Gastrocnemius medialis (tissue), 4 donors: ENCODE measurements around the gene MRPL50. TPM values are rescaled to one million over a fixed set of nuclear protein-coding genes. Genes with fewer than 3 reads are reported as not detected.

Experiments
- ATAC-seq, 2 donors: fragments of 150-250 bp; one replicate each; pipeline ENCODE4 v1.9.1; 2016
- DNase-seq, 2 donors: peaks; one replicate each; pipeline ENCODE4 v3.0.0-alpha.2; 2019
- H3K27ac ChIP-seq, 4 donors: fragments of 200-600 bp; sonication (generic); 1 replicate in 1 of 4; 2 replicates in 3 of 4; pipeline ENCODE4 v1.5.1; 2016 to 2018; ENCODE audit warnings: mild to moderate bottlenecking in 2 of 4, moderate library complexity in 1 of 4
- H3K27me3 ChIP-seq, 3 donors: fragments of 200-600 bp; sonication (generic) in 2 of 3; 1 replicate in 1 of 3; 2 replicates in 2 of 3; pipeline versions ENCODE4 v1.5.1 to v1.6.0; 2016 to 2019; ENCODE audit warnings: mild to moderate bottlenecking in 1 of 3, moderate library complexity in 1 of 3
- H3K36me3 ChIP-seq, 2 donors: fragments of 200-600 bp; sonication (generic) in 1 of 2; one replicate each; pipeline ENCODE4 v1.5.1; 2017 to 2018
- H3K4me1 ChIP-seq, 2 donors: fragments of 200-600 bp; sonication (generic) in 1 of 2; one replicate each; pipeline ENCODE4 v1.5.1; 2016 to 2017; ENCODE audit warnings: mild to moderate bottlenecking in 2 of 2
- H3K4me3 ChIP-seq, 4 donors: fragments of 200-600 bp; sonication (generic) in 3 of 4; 1 replicate in 1 of 4; 2 replicates in 3 of 4; pipeline ENCODE4 v1.5.1; 2016 to 2019; ENCODE audit warnings: mild to moderate bottlenecking in 2 of 4
- H3K9me3 ChIP-seq, 3 donors: fragments of 200-600 bp; sonication (generic) in 2 of 3; 1 replicate in 1 of 3; 2 replicates in 2 of 3; pipeline ENCODE4 v1.5.1; 2016 to 2019
- CTCF ChIP-seq, 5 experiments: fragments of 450-650 bp in 3 of 5; fragments of 200-600 bp in 2 of 5; sonication (generic) in 2 of 5; IDR thresholded peaks in 4 of 5; conservative IDR thresholded peaks in 1 of 5; 1 replicate in 4 of 5; 2 replicates in 1 of 5; pipeline ENCODE4 v1.5.1; 2016 to 2019; ENCODE audit warnings: antibody characterized with exemption in 5 of 5, mild to moderate bottlenecking in 3 of 5, moderate library complexity in 3 of 5
- POLR2A ChIP-seq, 2 donors: fragments of 450-650 bp; IDR thresholded peaks; one replicate each; pipeline ENCODE4 v1.6.1; 2017; ENCODE audit warnings: antibody characterized with exemption in 2 of 2, mild to moderate bottlenecking in 2 of 2, moderate library complexity in 2 of 2
- in situ Hi-C, 4 donors: fragments of 200-750 bp; cut with MboI; loops; one replicate each; pipeline versions ENCODE4 v1.15.0 to v1.8.0; 2017; ENCODE audit warnings: low sequenced_read_pairs in 4 of 4
- intact Hi-C: fragments of 100-400 bp; cut with DNase I; formaldehyde crosslinking; loops from one replicate; pipeline ENCODE4 v1.15.1; 2023; ENCODE audit warnings: low total_unique reads
- total RNA-seq, 4 donors: library from RNA; depleted of rRNA; stranded (reverse); fragments of >200 nt; gene quantifications; one replicate each; pipeline versions ENCODE4 v1.1.0 to v1.2.3, GENCODE V29; 2016

Gene MRPL50
- total RNA-seq, 4 donors from 2014 or later: 6.3 to 13.7 (median 10.2) TPM

- in situ Hi-C loops (no loop called here), intact Hi-C loops (no loop called here)
- no peak overlapping the region for H3K4me3 ChIP-seq
- no peak for ATAC-seq
- H3K36me3 ChIP-seq: peaks cover 0 to 4% of the 10 kb centered on the region in 2 donors
- TF ChIP-seq POLR2A (IDR thresholded peaks at IDR 0.05): no peak
- no peak for TF ChIP-seq CTCF (IDR thresholded peaks at IDR 0.05 in 4 of 5, conservative IDR thresholded peaks at IDR 0.05 in 1 of 5)
- peaks cover 0 to 12% (median 0%) of the 10 kb centered on the region in 3 donors for H3K9me3 ChIP-seq
- H3K4me1 ChIP-seq: no peaks in the 10 kb centered on the region
- H3K27me3 ChIP-seq: no peaks in the 10 kb centered on the region
- H3K27ac ChIP-seq: no peak overlapping the region
- no peak for DNase-seq
Measured at GRCh38 chr9:101419863-101420262, 21.4 kb upstream of the MRPL50 start.

- Histone ChIP-seq H3K27ac (no peak overlapping the region), H3K4me3 (no peak overlapping the region), H3K9me3 (peaks cover 0 to 13% (median under 1%) of the 10 kb centered on the region in 3 donors), H3K27me3 (no peaks in the 10 kb centered on the region), H3K36me3 (peaks cover 0 to 4% of the 10 kb centered on the region in 2 donors), H3K4me1 (no peaks in the 10 kb centered on the region)
- no peak for ATAC-seq
- DNase-seq: no peak
- TF ChIP-seq POLR2A (IDR thresholded peaks at IDR 0.05) (no peak), CTCF (IDR thresholded peaks at IDR 0.05 in 4 of 5, conservative IDR thresholded peaks at IDR 0.05 in 1 of 5) (no peak)
- in situ Hi-C loops: no loop called here
- intact Hi-C loops: no loop called here
Measured at GRCh38 chr9:101418518-101419430, 20.4 kb upstream of the MRPL50 start.

GRCh38 chr9:101417977-101418376 lies 19.6 kb upstream of the MRPL50 start:
- Histone ChIP-seq H3K4me3 (no peak overlapping the region), H3K4me1 (no peaks in the 10 kb centered on the region), H3K36me3 (peaks cover 0 to 8% of the 10 kb centered on the region in 2 donors), H3K9me3 (peaks cover 0 to 21% (median 5%) of the 10 kb centered on the region in 3 donors), H3K27ac (no peak overlapping the region), H3K27me3 (no peaks in the 10 kb centered on the region)
- ATAC-seq: no peak
- no peak for DNase-seq
- intact Hi-C loops (no loop called here), in situ Hi-C loops (no loop called here)
- TF ChIP-seq POLR2A (IDR thresholded peaks at IDR 0.05) (no peak), CTCF (IDR thresholded peaks at IDR 0.05 in 4 of 5, conservative IDR thresholded peaks at IDR 0.05 in 1 of 5) (no peak)

GRCh38 chr9:101417389-101417788 lies 19.0 kb upstream of the MRPL50 start:
- intact Hi-C loops (no loop called here), in situ Hi-C loops (no loop called here)
- TF ChIP-seq POLR2A (IDR thresholded peaks at IDR 0.05): no peak
- TF ChIP-seq CTCF (IDR thresholded peaks at IDR 0.05 in 4 of 5, conservative IDR thresholded peaks at IDR 0.05 in 1 of 5): no peak
- Histone ChIP-seq H3K4me1 (no peaks in the 10 kb centered on the region), H3K27me3 (no peaks in the 10 kb centered on the region), H3K9me3 (peaks cover 0 to 27% (median 5%) of the 10 kb centered on the region in 3 donors), H3K4me3 (no peak overlapping the region), H3K36me3 (peaks cover 0 to 13% of the 10 kb centered on the region in 2 donors), H3K27ac (no peak overlapping the region)
- DNase-seq (no peak), ATAC-seq (no peak)
